ENCODE measurements around the gene ARHGAP21. TPM values are rescaled to one million over a fixed set of nuclear protein-coding genes. Genes with fewer than 3 reads are reported as not detected.

Gene ARHGAP21
- total and polyA plus RNA-seq, 7 donors = 25.2 to 87.8 (median 53.2) TPM

- WGBS, 2 donors = 90 to 96% methylated on average over 3 of the region's 3 CpGs
- no peak for TF ChIP-seq POLR2AphosphoS5 (IDR thresholded peaks at IDR 0.05)
- TF ChIP-seq POLR2A (IDR thresholded peaks at IDR 0.05) = no peak
- no peak for TF ChIP-seq CTCF (IDR thresholded peaks at IDR 0.05)
- no peak for TF ChIP-seq EP300 (IDR thresholded peaks at IDR 0.05)
- no peak overlapping the region for H3K4me3 ChIP-seq
- H3K9me3 ChIP-seq = no peaks in the 10 kb centered on the region
- no peaks in the 10 kb centered on the region for H3K27me3 ChIP-seq
- intact Hi-C loops (cut with DNase I) = no loop called here
- peaks cover 0 to 8% (median 0%) of the 10 kb centered on the region in 4 donors for H3K36me3 ChIP-seq
- no peak for DNase-seq
- no peaks in the 10 kb centered on the region for H3K4me1 ChIP-seq
- H3K27ac ChIP-seq = no peak overlapping the region
These were observed 178.1 kb downstream of the ARHGAP21 start for GRCh38 chr10:24545585-24545984.

- H3K27me3 ChIP-seq = no peaks in the 10 kb centered on the region
- peaks cover 0 to 10% (median 0%) of the 10 kb centered on the region in 4 donors for H3K36me3 ChIP-seq
- no peak overlapping the region for H3K27ac ChIP-seq
- H3K4me3 ChIP-seq = no peak overlapping the region
- H3K9me3 ChIP-seq = no peaks in the 10 kb centered on the region
- H3K4me1 ChIP-seq = no peaks in the 10 kb centered on the region
- no peak for DNase-seq
- 94 to 96% methylated on average over 10 of the region's 10 CpGs for WGBS, 2 donors
- TF ChIP-seq CTCF (IDR thresholded peaks at IDR 0.05) (no peak), POLR2AphosphoS5 (IDR thresholded peaks at IDR 0.05) (no peak), EP300 (IDR thresholded peaks at IDR 0.05) (no peak), POLR2A (IDR thresholded peaks at IDR 0.05) (no peak)
- intact Hi-C loops (cut with DNase I) = no loop called here
These were observed 178.9 kb downstream of the ARHGAP21 start for GRCh38 chr10:24544776-24545175.

- DNase-seq = no peak
- no peaks in the 10 kb centered on the region for H3K9me3 ChIP-seq
- 92 to 94% methylated on average over 14 of the region's 14 CpGs for WGBS, 2 donors
- peaks cover 0 to 18% (median 0%) of the 10 kb centered on the region in 4 donors for H3K36me3 ChIP-seq
- intact Hi-C loops (cut with DNase I) = no loop called here
- no peak for TF ChIP-seq EP300 (IDR thresholded peaks at IDR 0.05)
- TF ChIP-seq CTCF (IDR thresholded peaks at IDR 0.05) = no peak
- TF ChIP-seq POLR2A (IDR thresholded peaks at IDR 0.05) = no peak
- no peak for TF ChIP-seq POLR2AphosphoS5 (IDR thresholded peaks at IDR 0.05)
- H3K27ac ChIP-seq = no peak overlapping the region
- H3K4me3 ChIP-seq = no peak overlapping the region
- no peaks in the 10 kb centered on the region for H3K4me1 ChIP-seq
- H3K27me3 ChIP-seq = no peaks in the 10 kb centered on the region
These were observed 181.1 kb downstream of the ARHGAP21 start for GRCh38 chr10:24542314-24543270.

- Histone ChIP-seq H3K27me3 (no peaks in the 10 kb centered on the region), H3K4me1 (no peaks in the 10 kb centered on the region), H3K36me3 (peaks cover 0 to 29% (median 0%) of the 10 kb centered on the region in 4 donors), H3K9me3 (no peaks in the 10 kb centered on the region), H3K4me3 (no peak overlapping the region), H3K27ac (no peak overlapping the region)
- 82 to 86% methylated on average over 9 of the region's 9 CpGs for WGBS, 2 donors
- intact Hi-C loops (cut with DNase I) = no loop called here
- no peak for DNase-seq
- TF ChIP-seq POLR2A (IDR thresholded peaks at IDR 0.05) (no peak), EP300 (IDR thresholded peaks at IDR 0.05) (no peak), POLR2AphosphoS5 (IDR thresholded peaks at IDR 0.05) (no peak), CTCF (IDR thresholded peaks at IDR 0.05) (no peak)
These were observed 182.4 kb downstream of the ARHGAP21 start for GRCh38 chr10:24541239-24541753.

Measured in sigmoid colon (tissue), 7 donors.